ENCODE measurements around the gene TSHZ2. TPM values are rescaled to one million over a fixed set of nuclear protein-coding genes. Genes with fewer than 3 reads are reported as not detected.

Gene TSHZ2
- total and polyA plus RNA-seq, 2 experiments from 2014 or later = 1.1 to 5.2 TPM

DNA sequence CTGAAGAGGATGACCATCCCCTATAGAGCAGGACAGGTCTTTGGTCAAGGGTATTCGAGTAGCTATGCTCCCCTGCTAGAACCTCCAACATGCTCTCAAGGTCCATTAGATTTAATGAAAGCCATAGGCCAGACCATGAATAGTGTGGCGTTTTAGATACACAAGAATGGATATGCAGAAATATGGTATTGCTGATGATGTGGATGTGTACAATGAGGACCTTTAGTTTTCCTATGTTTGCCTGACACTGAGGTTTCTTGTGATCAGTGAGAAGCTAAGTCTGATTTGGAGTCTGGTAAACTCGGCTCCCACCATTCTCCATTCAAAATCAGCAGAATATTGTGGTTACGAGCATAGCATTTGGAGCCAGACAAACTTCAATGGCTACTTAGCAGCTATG lies 125.6 kb downstream of the TSHZ2 start:
- no peak for DNase-seq (ENCODE audit: low spot score)
- Histone ChIP-seq H3K4me1 (ENCODE audit: insufficient read depth) (no peaks in the 10 kb centered on the region), H4K20me1 (ENCODE audit: insufficient read depth, poor library complexity, severe bottlenecking) (no peaks in the 10 kb centered on the region), H3K9me3 (ENCODE audit: low read depth) (no peaks in the 10 kb centered on the region), H3K27me3 (no peaks in the 10 kb centered on the region), H3K4me2 (no peak overlapping the region), H3K4me3 (no peak overlapping the region), H3K36me3 (replicated peaks; ENCODE audit: insufficient read depth, low read depth) (no peaks in the 10 kb centered on the region), H3K27ac (no peak overlapping the region), H2AFZ (no peak overlapping the region), H3K9me2 (replicated peaks; ENCODE audit: insufficient read depth) (no peaks in the 10 kb centered on the region), H3K79me2 (no peaks in the 10 kb centered on the region)
- TF ChIP-seq EZH2 (IDR thresholded peaks at IDR 0.05; ENCODE audit: borderline replicate concordance) = no peak
- TF ChIP-seq EZH2phosphoT487 (IDR thresholded peaks at IDR 0.05; ENCODE audit: low read depth, severe bottlenecking, unreplicated experiment) = no peak
- no peak for TF ChIP-seq CTCF (IDR thresholded peaks at IDR 0.05; ENCODE audit: poor library complexity)
- WGBS (ENCODE audit: low lambda C conversion rate, missing lambda C conversion rate) = 95% methylated on average over 4 of the region's 4 CpGs

DNA sequence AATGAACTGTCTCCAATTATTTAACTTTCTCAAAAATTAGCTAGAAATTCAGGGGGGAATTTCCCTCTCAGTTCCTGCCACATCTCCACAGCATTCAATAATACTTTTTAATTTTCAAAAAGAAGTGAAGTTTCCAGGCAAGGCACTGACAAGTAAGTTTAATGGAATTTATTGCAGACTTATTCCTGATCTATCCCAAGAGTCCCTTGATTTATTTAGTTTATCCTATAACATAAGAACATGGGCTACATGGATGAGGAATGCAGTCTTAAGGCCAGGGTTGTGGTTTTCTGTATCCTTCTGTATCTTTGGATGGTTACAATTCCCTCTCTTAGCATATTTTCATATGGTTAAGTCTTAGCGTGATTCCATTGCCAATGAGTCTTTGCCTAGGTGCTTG lies 126.5 kb downstream of the TSHZ2 start:
- no peaks in the 10 kb centered on the region for H3K9me2 ChIP-seq (replicated peaks; ENCODE audit: insufficient read depth)
- no peaks in the 10 kb centered on the region for H3K79me2 ChIP-seq
- no peaks in the 10 kb centered on the region for H3K4me1 ChIP-seq (ENCODE audit: insufficient read depth)
- H3K9me3 ChIP-seq (ENCODE audit: low read depth) = no peaks in the 10 kb centered on the region
- H3K4me2 ChIP-seq = no peak overlapping the region
- H4K20me1 ChIP-seq (ENCODE audit: insufficient read depth, poor library complexity, severe bottlenecking) = no peaks in the 10 kb centered on the region
- no peak overlapping the region for H2AFZ ChIP-seq
- TF ChIP-seq EZH2phosphoT487 (IDR thresholded peaks at IDR 0.05; ENCODE audit: low read depth, severe bottlenecking, unreplicated experiment) (no peak), CTCF (IDR thresholded peaks at IDR 0.05; ENCODE audit: poor library complexity) (no peak), EZH2 (IDR thresholded peaks at IDR 0.05; ENCODE audit: borderline replicate concordance) (no peak)
- H3K27me3 ChIP-seq = no peaks in the 10 kb centered on the region
- H3K4me3 ChIP-seq = no peak overlapping the region
- no peaks in the 10 kb centered on the region for H3K36me3 ChIP-seq (replicated peaks; ENCODE audit: insufficient read depth, low read depth)
- DNase-seq (ENCODE audit: low spot score) = no peak
- no peak overlapping the region for H3K27ac ChIP-seq
- whole genome bisulfite sequencing (ENCODE audit: low lambda C conversion rate, missing lambda C conversion rate) = 100% methylated on average over 1 of the region's 1 CpG

DNA sequence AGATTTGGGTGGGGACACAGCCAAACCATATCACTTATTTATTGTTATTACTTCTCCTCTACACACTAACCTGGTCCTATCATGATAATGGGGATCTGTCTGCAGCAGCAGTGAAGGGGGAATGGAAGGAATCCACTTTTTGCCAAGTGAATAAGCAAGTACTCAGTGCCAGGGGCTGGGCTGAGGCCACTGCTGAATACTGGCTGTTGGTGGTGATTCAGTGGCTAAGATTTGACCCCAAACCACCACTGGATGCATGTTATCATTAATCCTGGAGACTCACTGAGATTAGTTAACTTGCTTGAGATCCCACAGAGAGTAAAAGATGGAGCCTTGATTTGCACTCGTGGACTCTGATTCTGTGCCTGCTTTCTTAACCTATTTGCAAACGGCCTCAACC lies 127.7 kb downstream of the TSHZ2 start:
- no peaks in the 10 kb centered on the region for H3K9me2 ChIP-seq (replicated peaks; ENCODE audit: insufficient read depth)
- no peak for DNase-seq (ENCODE audit: low spot score)

More for the DNA sequence above, 127.7 kb downstream of the TSHZ2 start:
- no peak overlapping the region for H2AFZ ChIP-seq
- no peak overlapping the region for H3K27ac ChIP-seq
- H4K20me1 ChIP-seq (ENCODE audit: insufficient read depth, poor library complexity, severe bottlenecking) = no peaks in the 10 kb centered on the region
- no peak overlapping the region for H3K4me3 ChIP-seq
- H3K4me1 ChIP-seq (ENCODE audit: insufficient read depth) = no peaks in the 10 kb centered on the region
- H3K36me3 ChIP-seq (replicated peaks; ENCODE audit: insufficient read depth, low read depth) = no peaks in the 10 kb centered on the region
- WGBS (ENCODE audit: low lambda C conversion rate, missing lambda C conversion rate) = 39% methylated on average over 2 of the region's 2 CpGs
- H3K79me2 ChIP-seq = no peaks in the 10 kb centered on the region
- H3K9me3 ChIP-seq (ENCODE audit: low read depth) = no peaks in the 10 kb centered on the region
- no peaks in the 10 kb centered on the region for H3K27me3 ChIP-seq
- H3K4me2 ChIP-seq = no peak overlapping the region
- no peak for TF ChIP-seq CTCF (IDR thresholded peaks at IDR 0.05; ENCODE audit: poor library complexity)
- no peak for TF ChIP-seq EZH2 (IDR thresholded peaks at IDR 0.05; ENCODE audit: borderline replicate concordance)
- no peak for TF ChIP-seq EZH2phosphoT487 (IDR thresholded peaks at IDR 0.05; ENCODE audit: low read depth, severe bottlenecking, unreplicated experiment)
